Activated CD4-positive, alpha-beta memory T cell treated with anti-CD3 and anti-CD28 coated beads for 36 hours (primary cell): ENCODE measurements around the gene TM6SF1. TPM values are rescaled to one million over a fixed set of nuclear protein-coding genes. Genes with fewer than 3 reads are reported as not detected.

ENCODE experiments used
- CTCF ChIA-PET: fragments of 350-600 bp; sonication (Branson Sonifier 250); formaldehyde crosslinking; loops from one replicate; lab custom pipeline; 2021; ENCODE audit warnings: antibody characterized with exemption, inconsistent platforms; lab: Charles Lee
- POLR2A ChIA-PET: fragments of 350-600 bp; sonication (Branson Sonifier 250); formaldehyde crosslinking; loops from one replicate; lab custom pipeline; 2021; ENCODE audit warnings: antibody characterized with exemption; lab: Charles Lee
- DNase-seq: peaks from one replicate; pipeline ENCODE4 v3.0.0-alpha.2; 2020
- H3K27ac Mint-ChIP-seq: one replicate; pipeline ENCODE4 v1.8.0; 2021; ENCODE audit warnings: mixed read lengths
- H3K27me3 Mint-ChIP-seq: one replicate; pipeline ENCODE4 v1.8.0; 2021; ENCODE audit warnings: mixed read lengths
- H3K36me3 Mint-ChIP-seq: one replicate; pipeline ENCODE4 v1.8.0; 2021; ENCODE audit warnings: mixed read lengths
- H3K4me1 Mint-ChIP-seq: one replicate; pipeline ENCODE4 v1.8.0; 2021; ENCODE audit warnings: low read depth, mixed read lengths
- H3K4me3 Mint-ChIP-seq: one replicate; pipeline ENCODE4 v1.8.0; 2021; ENCODE audit warnings: mild to moderate bottlenecking, mixed read lengths
- H3K9me3 Mint-ChIP-seq: one replicate; pipeline ENCODE4 v1.8.0; 2021; ENCODE audit warnings: mixed read lengths
- intact Hi-C: fragments of 100-400 bp; cut with micrococcal nuclease; formaldehyde crosslinking; loops from one replicate; pipeline ENCODE4 v1.15.1; 2023
- total RNA-seq, 2 experiments: library from RNA; stranded (reverse); gene quantifications; one replicate each; pipeline ENCODE4 v1.2.3, GENCODE V29; 2021

The TM6SF1 gene
- total RNA-seq, 2 experiments from 2014 or later = 1.9 to 2.2 TPM

- Mint-ChIP-seq H3K27ac (no peak overlapping the region), H3K4me1 (peaks cover 11% of the 10 kb centered on the region), H3K9me3 (no peaks in the 10 kb centered on the region), H3K27me3 (peaks cover 41% of the 10 kb centered on the region), H3K4me3 (no peak overlapping the region), H3K36me3 (no peaks in the 10 kb centered on the region)
- CTCF ChIA-PET = no interaction called here
- DNase-seq = no peak
- POLR2A ChIA-PET = no interaction called here
- intact Hi-C loops = loop anchor here (2.0 to 5.0 kb wide), 2 partner anchors 42 to 99 kb away; partner anchors contain the start of genes BTBD1 and C15orf40
Observed at GRCh38 chr15:83109532-83109931, 2.1 kb downstream of the TM6SF1 start.

GRCh38 chr15:83110381-83110780 is 2.9 kb downstream of the TM6SF1 start:
- intact Hi-C loops = no loop called here
- H3K27ac Mint-ChIP-seq = no peak overlapping the region
- DNase-seq = no peak
- no peaks in the 10 kb centered on the region for H3K9me3 Mint-ChIP-seq
- ChIA-PET POLR2A (no interaction called here), CTCF (no interaction called here)
- no peaks in the 10 kb centered on the region for H3K36me3 Mint-ChIP-seq
- H3K4me3 Mint-ChIP-seq = no peak overlapping the region
- peaks cover 40% of the 10 kb centered on the region for H3K27me3 Mint-ChIP-seq
- peaks cover 11% of the 10 kb centered on the region for H3K4me1 Mint-ChIP-seq

- DNase-seq = no peak
- intact Hi-C loops = no loop called here
Observed at GRCh38 chr15:83111149-83111548, 3.7 kb downstream of the TM6SF1 start.

GRCh38 chr15:83112233-83112955 is 4.9 kb downstream of the TM6SF1 start:
- Mint-ChIP-seq H3K36me3 (no peaks in the 10 kb centered on the region), H3K27ac (no peak overlapping the region)
- intact Hi-C loops = no loop called here

More at GRCh38 chr15:83111149-83111548, 3.7 kb downstream of the TM6SF1 start:
- Mint-ChIP-seq H3K36me3 (no peaks in the 10 kb centered on the region), H3K27ac (no peak overlapping the region), H3K4me3 (no peak overlapping the region), H3K9me3 (no peaks in the 10 kb centered on the region), H3K4me1 (peaks cover 11% of the 10 kb centered on the region), H3K27me3 (peaks cover 35% of the 10 kb centered on the region)
- POLR2A ChIA-PET = no interaction called here
- CTCF ChIA-PET = no interaction called here

GRCh38 chr15:83112956-83113299 is 5.5 kb downstream of the TM6SF1 start:
- H3K27ac Mint-ChIP-seq = no peak overlapping the region
- no peak for DNase-seq
- POLR2A ChIA-PET = no interaction called here
- H3K9me3 Mint-ChIP-seq = no peaks in the 10 kb centered on the region
- peaks cover 30% of the 10 kb centered on the region for H3K27me3 Mint-ChIP-seq
- no peaks in the 10 kb centered on the region for H3K36me3 Mint-ChIP-seq
- no peak overlapping the region for H3K4me3 Mint-ChIP-seq
- H3K4me1 Mint-ChIP-seq = peaks cover 6% of the 10 kb centered on the region
- CTCF ChIA-PET = no interaction called here
- intact Hi-C loops = no loop called here

More at GRCh38 chr15:83112233-83112955, 4.9 kb downstream of the TM6SF1 start:
- ChIA-PET POLR2A (no interaction called here), CTCF (no interaction called here)
- Mint-ChIP-seq H3K9me3 (no peaks in the 10 kb centered on the region), H3K27me3 (peaks cover 30% of the 10 kb centered on the region), H3K4me3 (no peak overlapping the region), H3K4me1 (peaks cover 7% of the 10 kb centered on the region)
- no peak for DNase-seq

- POLR2A ChIA-PET = no interaction called here
- peaks cover 20% of the 10 kb centered on the region for H3K27me3 Mint-ChIP-seq
- intact Hi-C loops = no loop called here
- no peaks in the 10 kb centered on the region for H3K9me3 Mint-ChIP-seq
- H3K36me3 Mint-ChIP-seq = no peaks in the 10 kb centered on the region
- H3K27ac Mint-ChIP-seq = no peak overlapping the region
- CTCF ChIA-PET = interaction anchor here (0.6 kb wide), 1 partner anchor 93 kb away, joined by 4 read pairs; no protein-coding TSS in a partner anchor
- no peaks in the 10 kb centered on the region for H3K4me1 Mint-ChIP-seq
- no peak for DNase-seq
- H3K4me3 Mint-ChIP-seq = no peak overlapping the region
Observed at GRCh38 chr15:83113881-83114674, 6.6 kb downstream of the TM6SF1 start.

GRCh38 chr15:83114856-83115255 is 7.4 kb downstream of the TM6SF1 start:
- H3K36me3 Mint-ChIP-seq = no peaks in the 10 kb centered on the region
- POLR2A ChIA-PET = no interaction called here
- H3K9me3 Mint-ChIP-seq = no peaks in the 10 kb centered on the region
- no peak overlapping the region for H3K27ac Mint-ChIP-seq
- DNase-seq = no peak
- H3K4me3 Mint-ChIP-seq = no peak overlapping the region
- no peaks in the 10 kb centered on the region for H3K4me1 Mint-ChIP-seq
- H3K27me3 Mint-ChIP-seq = peaks cover 12% of the 10 kb centered on the region
- CTCF ChIA-PET = no interaction called here
- intact Hi-C loops = no loop called here

GRCh38 chr15:83115410-83115809 is 8.0 kb downstream of the TM6SF1 start:
- peak; percentile 17 for DNase-seq
- Mint-ChIP-seq H3K36me3 (no peaks in the 10 kb centered on the region), H3K27me3 (peaks cover 8% of the 10 kb centered on the region), H3K4me3 (no peak overlapping the region), H3K4me1 (no peaks in the 10 kb centered on the region), H3K27ac (peak overlapping the region; percentile 42), H3K9me3 (no peaks in the 10 kb centered on the region)
- CTCF ChIA-PET = no interaction called here
- intact Hi-C loops = no loop called here
- POLR2A ChIA-PET = no interaction called here

- intact Hi-C loops = loop anchor here (2.0 kb wide), 1 partner anchor 83 kb away; no protein-coding TSS in a partner anchor
- no peak overlapping the region for H3K4me3 Mint-ChIP-seq
- peak overlapping the region; percentile 42 for H3K27ac Mint-ChIP-seq
- DNase-seq = no peak
- H3K9me3 Mint-ChIP-seq = no peaks in the 10 kb centered on the region
- no peaks in the 10 kb centered on the region for H3K36me3 Mint-ChIP-seq
- POLR2A ChIA-PET = no interaction called here
- H3K4me1 Mint-ChIP-seq = no peaks in the 10 kb centered on the region
- peaks cover 5% of the 10 kb centered on the region for H3K27me3 Mint-ChIP-seq
- CTCF ChIA-PET = interaction anchor here (0.6 kb wide), 1 partner anchor 585 kb away, joined by 3 read pairs; no protein-coding TSS in a partner anchor
Observed at GRCh38 chr15:83115831-83116565, 8.6 kb downstream of the TM6SF1 start.

- CTCF ChIA-PET = no interaction called here
- peaks cover 3% of the 10 kb centered on the region for H3K27me3 Mint-ChIP-seq
- no peak overlapping the region for H3K27ac Mint-ChIP-seq
- H3K4me3 Mint-ChIP-seq = no peak overlapping the region
- H3K36me3 Mint-ChIP-seq = no peaks in the 10 kb centered on the region
- DNase-seq = no peak
- H3K4me1 Mint-ChIP-seq = no peaks in the 10 kb centered on the region
- intact Hi-C loops = no loop called here
- no peaks in the 10 kb centered on the region for H3K9me3 Mint-ChIP-seq
- POLR2A ChIA-PET = no interaction called here
Observed at GRCh38 chr15:83118291-83118827, 10.9 kb downstream of the TM6SF1 start.

- DNase-seq = no peak
- CTCF ChIA-PET = no interaction called here
- Mint-ChIP-seq H3K27me3 (peaks cover 3% of the 10 kb centered on the region), H3K4me1 (no peaks in the 10 kb centered on the region), H3K9me3 (no peaks in the 10 kb centered on the region), H3K4me3 (no peak overlapping the region), H3K36me3 (no peaks in the 10 kb centered on the region), H3K27ac (no peak overlapping the region)
- intact Hi-C loops = no loop called here
- POLR2A ChIA-PET = no interaction called here
Observed at GRCh38 chr15:83118968-83119367, 11.5 kb downstream of the TM6SF1 start.
